AML-193 (cell line): ENCODE data around the gene A4GNT.
A peak's percentile ranks its signal among the peaks of the same experiment; 100 is the strongest.
"Not testable (repeated sequence)": the region's sequence is repeated elsewhere in the genome, so short reads cannot be mapped to it uniquely, and the experiment has no call there.

Experiments used
- DNase-seq, 2 experiments: peaks; one replicate each; lab custom pipeline; 2025; lab: John Stamatoyannopoulos, UW

Gene A4GNT

GRCh38 chr3:138132239-138132638 lies at the start of gene A4GNT:
A4GNT (minus strand) TSS chr3:138132390; CDS start chr3:138131256, 1,134 bp downstream.
- DNase-seq, result no peak

- peak; percentile 79 to 90 for DNase-seq
These were observed 48.3 kb upstream of the A4GNT start for GRCh38 chr3:138180375-138181029.

GRCh38 chr3:138174421-138175131 lies 42.4 kb upstream of the A4GNT start, which contains the start of gene DBR1:
DBR1 (minus strand) TSS chr3:138174921; CDS start chr3:138174795, 126 bp downstream.
- peak; percentile 89 to 91 for DNase-seq

GRCh38 chr3:138173769-138174420 lies 41.7 kb upstream of the A4GNT start:
- no peak for DNase-seq

- DNase-seq, result peak in 1 of 2 experiments; percentile 17
These were observed 40.4 kb upstream of the A4GNT start for GRCh38 chr3:138172625-138173024.

GRCh38 chr3:138165061-138165460 lies 32.9 kb upstream of the A4GNT start:
- DNase-seq, result no peak

- no peak for DNase-seq
These were observed 25.6 kb upstream of the A4GNT start for GRCh38 chr3:138157743-138158142.

- DNase-seq, result no peak
These were observed 22.3 kb upstream of the A4GNT start for GRCh38 chr3:138154534-138154933.

- DNase-seq, result peak in 1 of 2 experiments; percentile 14
These were observed 16.3 kb upstream of the A4GNT start for GRCh38 chr3:138148503-138148902.

- DNase-seq, result not testable (repeated sequence)
These were observed 10.0 kb upstream of the A4GNT start for GRCh38 chr3:138142181-138142580.

- DNase-seq, result no peak
These were observed 8.8 kb upstream of the A4GNT start for GRCh38 chr3:138140940-138141339.

- peak in 1 of 2 experiments; percentile 17 for DNase-seq
These were observed 7.5 kb upstream of the A4GNT start for GRCh38 chr3:138139691-138140090.

- DNase-seq, result peak; percentile 75 to 79
These were observed 5.7 kb upstream of the A4GNT start for GRCh38 chr3:138137861-138138260.

- DNase-seq, result no peak
These were observed 4.0 kb upstream of the A4GNT start for GRCh38 chr3:138136201-138136600.

GRCh38 chr3:138135833-138136194 lies 3.6 kb upstream of the A4GNT start:
- DNase-seq, result no peak

- DNase-seq, result peak; percentile 81 to 85
These were observed 3.1 kb upstream of the A4GNT start for GRCh38 chr3:138135146-138135832.

GRCh38 chr3:138127636-138128365 lies 4.4 kb downstream of the A4GNT start:
- no peak for DNase-seq

GRCh38 chr3:138125548-138126221 lies 6.5 kb downstream of the A4GNT start:
- peak; percentile 70 to 80 for DNase-seq

GRCh38 chr3:138124706-138125355 lies 7.4 kb downstream of the A4GNT start:
- no peak for DNase-seq

GRCh38 chr3:138124188-138124587 lies 8.0 kb downstream of the A4GNT start:
- DNase-seq, result no peak

- DNase-seq, result no peak
These were observed 12.8 kb downstream of the A4GNT start for GRCh38 chr3:138119423-138119766.
